ENCODE results near the gene DCDC1.

The DCDC1 gene

GRCh38 chr11:31106968-31107576 lies 262.5 kb downstream of the DCDC1 start:
- DNase-seq (ENCODE audit: low spot score), result peak; percentile 42

DNA sequence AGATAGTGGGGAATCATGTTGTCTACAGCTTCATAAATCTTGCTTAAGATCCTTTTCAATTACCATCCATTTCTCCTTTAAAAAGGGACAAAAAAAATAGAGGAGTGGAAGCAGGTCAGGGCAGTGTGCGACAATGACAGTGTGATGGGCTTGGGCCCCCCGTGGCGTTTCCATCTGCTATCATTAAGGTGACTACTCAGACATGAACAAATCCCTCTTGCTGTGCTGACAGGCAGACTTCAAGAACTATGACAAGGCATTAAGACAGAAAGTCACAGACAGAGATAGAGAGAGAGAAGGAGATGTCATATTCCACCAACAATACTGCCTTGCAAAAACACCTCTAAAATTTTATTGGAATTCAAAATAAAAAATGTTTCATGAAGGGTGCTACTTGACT lies 263.2 kb downstream of the DCDC1 start:
- no peak for DNase-seq (ENCODE audit: low spot score)

- no peak for DNase-seq (ENCODE audit: low spot score)
Observed at GRCh38 chr11:31102875-31103274, 266.7 kb downstream of the DCDC1 start.

DNA sequence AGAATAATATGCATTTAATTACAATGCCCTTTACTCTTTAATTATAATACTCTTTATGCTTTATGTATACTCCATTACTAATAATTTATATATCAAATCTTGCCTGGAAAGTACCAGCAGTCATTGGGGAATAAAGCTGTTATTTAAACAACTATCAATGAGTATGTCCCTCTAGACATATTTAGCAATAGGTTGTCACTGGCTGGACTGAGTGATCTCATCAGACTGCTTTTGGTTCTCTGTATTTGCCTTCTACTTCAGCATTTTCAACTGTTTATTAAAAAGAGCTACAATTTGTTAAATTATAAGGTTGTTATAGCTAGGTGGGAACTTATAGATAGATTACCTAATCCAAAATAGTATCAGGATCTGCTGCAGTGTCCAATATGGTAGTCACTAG lies 267.2 kb downstream of the DCDC1 start:
- DNase-seq (ENCODE audit: low spot score), result no peak

GRCh38 chr11:31096191-31096805 lies 273.2 kb downstream of the DCDC1 start:
- no peak for DNase-seq (ENCODE audit: low spot score)

DNA sequence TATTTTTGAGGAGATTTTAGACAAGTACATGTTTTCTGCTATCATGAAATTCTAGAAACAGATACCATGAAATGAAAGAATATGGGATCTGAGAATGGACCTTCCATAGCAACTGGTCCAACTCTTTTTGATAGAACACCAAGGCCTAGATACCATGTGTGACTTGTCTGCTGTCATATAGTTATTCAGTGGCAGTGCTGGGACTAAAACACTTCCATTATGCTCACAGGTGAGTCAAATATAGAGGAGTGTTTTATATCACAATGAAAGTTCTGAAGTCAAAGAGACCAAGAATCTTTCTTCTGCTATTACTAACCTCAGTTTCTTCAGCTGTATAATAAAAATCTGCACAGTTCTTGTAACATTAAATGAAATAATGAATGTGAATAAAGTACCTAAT lies 276.9 kb downstream of the DCDC1 start:
- no peak for DNase-seq (ENCODE audit: low spot score)

- DNase-seq (ENCODE audit: low spot score), result no peak
Observed at GRCh38 chr11:31089117-31089516, 280.4 kb downstream of the DCDC1 start.

DNA sequence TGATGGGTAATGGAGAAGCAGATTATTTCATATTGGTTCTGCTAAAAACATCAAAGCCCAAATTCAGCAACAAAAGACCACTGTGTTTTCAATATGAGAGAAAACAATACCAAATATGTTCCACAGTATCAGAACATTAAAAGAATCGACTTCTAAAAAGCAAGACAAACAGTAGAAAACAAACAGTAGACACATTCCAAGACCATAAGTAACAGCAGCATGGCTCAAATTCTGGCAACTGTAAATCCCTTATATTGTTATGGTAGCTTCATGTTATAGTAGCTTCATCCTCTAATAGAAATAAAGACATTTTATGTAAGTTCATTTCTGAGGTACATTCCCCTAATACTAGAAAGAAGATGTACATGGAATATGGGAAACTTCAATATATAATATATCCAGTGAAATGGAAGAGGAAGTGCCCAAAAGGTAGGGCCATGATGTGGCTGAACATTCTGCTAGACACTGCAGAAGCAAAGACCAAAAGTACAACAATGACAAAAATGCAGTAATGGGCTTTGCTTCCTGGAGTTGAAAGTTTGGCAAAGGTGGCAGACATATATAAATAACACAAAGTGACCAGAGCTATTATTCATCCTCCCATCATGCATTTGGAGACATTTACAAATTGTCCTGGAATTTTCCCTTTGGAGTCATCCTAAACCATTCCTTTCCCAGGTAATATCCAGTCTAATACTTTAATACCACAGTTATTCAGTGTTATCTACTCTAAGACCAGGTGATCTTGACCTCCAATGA lies 299.9 kb downstream of the DCDC1 start:
- DNase-seq (ENCODE audit: low spot score), result no peak

- DNase-seq (ENCODE audit: low spot score), result no peak
Observed at GRCh38 chr11:31060880-31061279, 308.7 kb downstream of the DCDC1 start.

DNA sequence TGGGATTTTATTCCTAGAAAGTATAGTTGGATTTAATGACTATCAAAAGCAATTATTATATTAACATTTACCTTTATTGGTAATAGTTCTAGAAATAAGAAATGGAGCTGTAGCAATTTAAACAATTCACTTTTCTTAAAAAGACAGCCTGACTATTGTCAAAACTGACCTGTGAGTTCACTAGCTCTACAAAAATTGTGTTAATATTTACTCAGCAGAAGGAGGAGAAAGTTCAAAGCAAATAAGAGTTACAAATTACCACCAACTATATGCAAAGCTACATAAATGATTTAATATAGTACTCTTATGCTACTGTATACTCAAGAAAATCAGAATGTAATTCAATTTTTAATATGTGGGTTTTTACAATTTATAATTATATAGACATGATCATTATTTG lies 310.0 kb downstream of the DCDC1 start:
- DNase-seq (ENCODE audit: low spot score), result no peak

DNA sequence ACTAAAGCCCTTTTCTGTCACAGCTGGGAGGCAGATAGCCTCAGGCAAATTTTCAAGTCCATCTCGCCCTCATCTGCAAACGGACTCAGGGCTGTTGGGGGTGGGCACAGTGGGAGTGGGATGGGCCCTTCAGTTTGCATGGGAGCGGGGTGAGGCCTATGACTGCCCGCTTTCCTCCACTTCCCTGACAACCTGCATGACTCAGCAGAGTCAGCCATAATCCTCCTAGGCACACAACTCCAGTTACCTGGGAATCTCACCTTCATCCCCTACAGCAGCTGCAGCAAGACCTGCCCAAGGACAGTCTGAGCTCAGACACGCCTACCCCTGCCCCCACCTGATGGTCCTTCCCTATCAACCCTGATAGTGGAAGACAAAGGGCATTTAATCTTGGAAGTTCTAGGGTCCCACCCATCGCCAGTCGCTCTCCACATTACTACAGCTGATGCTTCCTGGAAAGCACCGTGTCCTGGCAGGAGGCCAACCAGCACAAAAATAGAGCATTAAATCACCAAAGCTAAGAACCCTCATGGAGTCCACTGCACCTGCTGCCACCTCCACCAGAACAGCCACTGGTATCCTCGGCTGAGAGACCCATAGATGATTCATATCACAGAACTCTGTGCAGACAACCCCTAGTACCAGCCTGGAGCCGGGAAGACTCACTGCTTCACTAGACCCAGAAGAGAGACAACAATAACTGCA lies 319.3 kb downstream of the DCDC1 start:
- no peak for DNase-seq (ENCODE audit: low spot score)

DNA sequence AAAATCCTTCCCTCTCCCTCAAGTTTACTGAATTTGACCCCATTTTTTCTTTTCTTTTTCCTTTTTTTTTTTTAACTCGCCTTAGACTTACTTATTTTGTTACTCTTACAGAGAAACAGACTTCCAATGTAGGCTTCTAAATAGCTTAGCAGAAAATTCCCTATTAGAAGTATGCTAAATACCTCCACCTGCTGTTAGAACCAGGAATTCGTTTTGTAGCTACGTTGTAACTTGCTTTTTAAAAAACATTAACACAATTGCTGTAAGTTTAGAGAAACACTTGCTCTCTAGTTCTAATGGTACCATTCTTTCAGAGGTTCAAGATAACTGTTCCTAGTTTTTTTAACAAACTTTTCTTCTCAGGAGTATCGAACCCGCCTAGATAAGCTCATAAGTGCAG lies 324.2 kb downstream of the DCDC1 start:
- DNase-seq (ENCODE audit: low spot score), result no peak

DNA sequence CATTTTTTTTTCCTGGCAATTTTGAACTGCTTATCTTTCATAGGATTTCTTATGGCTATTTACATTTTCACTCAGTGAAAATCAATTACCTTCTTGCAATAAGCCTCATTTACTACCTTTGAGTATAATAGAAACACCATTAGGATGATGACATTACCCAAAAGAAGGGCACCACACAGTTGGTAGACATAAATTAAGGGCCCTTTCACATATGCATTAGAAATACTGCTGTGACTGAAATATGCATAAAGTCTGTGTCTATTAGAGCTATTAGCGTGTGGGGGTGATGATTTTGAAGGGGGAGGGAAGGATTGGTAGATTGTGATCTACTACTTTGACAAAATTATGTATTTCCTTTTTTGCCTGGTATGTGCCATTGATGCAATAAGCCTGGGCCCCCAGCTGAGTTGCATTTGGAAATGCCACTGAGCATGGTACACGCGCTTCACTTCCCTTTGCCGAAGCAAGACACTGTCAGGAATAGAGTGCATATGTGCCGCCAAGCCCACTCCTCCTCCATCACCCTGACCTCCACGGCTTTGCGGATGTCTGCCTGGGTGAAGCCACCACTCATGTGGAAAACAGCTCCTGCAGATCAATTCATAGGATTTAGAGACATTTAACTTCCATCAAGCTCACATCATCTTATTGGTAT lies 339.3 kb downstream of the DCDC1 start:
- DNase-seq (ENCODE audit: low spot score), result no peak

GRCh38 chr11:31026315-31026714 lies 343.2 kb downstream of the DCDC1 start:
- DNase-seq (ENCODE audit: low spot score), result no peak

- DNase-seq (ENCODE audit: low spot score), result no peak
Observed at GRCh38 chr11:31022080-31022479, 347.5 kb downstream of the DCDC1 start.

GRCh38 chr11:31019786-31020185 lies 349.8 kb downstream of the DCDC1 start:
- no peak for DNase-seq (ENCODE audit: low spot score)

- no peak for DNase-seq (ENCODE audit: low spot score)
Observed at GRCh38 chr11:31005202-31005601, 364.3 kb downstream of the DCDC1 start.

- DNase-seq (ENCODE audit: low spot score), result no peak
Observed at GRCh38 chr11:31001427-31001826, 368.1 kb downstream of the DCDC1 start.

DNA sequence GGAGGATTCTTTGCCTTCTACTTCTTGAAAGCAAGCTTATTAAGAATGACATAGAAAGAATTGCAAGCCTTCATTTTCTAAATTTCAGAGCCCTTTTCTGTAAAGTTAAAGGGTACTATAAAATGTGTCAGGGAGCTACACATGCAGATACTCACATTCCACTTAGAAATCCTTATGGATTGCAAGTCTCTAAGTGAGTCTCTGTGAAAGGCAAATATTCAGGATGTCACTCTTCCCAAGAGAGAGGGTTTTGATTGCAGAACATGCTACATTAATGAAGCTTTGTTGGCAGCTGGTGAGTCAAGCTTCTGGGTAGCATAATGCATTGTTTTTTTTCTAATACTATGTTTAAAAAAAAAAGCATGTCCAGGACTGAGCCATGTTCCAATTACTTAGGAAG lies 369.2 kb downstream of the DCDC1 start:
- DNase-seq (ENCODE audit: low spot score), result no peak

DNA sequence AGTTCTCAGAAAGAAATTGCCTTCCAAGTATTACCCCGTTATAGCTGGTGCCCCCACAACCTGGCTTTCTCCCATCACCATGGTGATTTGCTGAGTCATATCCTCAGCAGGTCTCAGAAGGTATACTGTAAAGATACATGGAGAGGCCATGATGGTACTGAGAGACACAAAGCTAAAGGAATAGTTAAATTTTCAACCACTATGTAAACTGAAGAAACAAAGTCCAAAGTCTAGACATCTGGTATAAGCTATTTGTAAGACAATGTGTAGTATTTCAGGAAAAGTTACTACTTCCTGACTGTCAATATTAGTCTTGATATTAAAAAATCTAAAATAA lies 377.1 kb downstream of the DCDC1 start:
- DNase-seq (ENCODE audit: low spot score), result no peak

DNA sequence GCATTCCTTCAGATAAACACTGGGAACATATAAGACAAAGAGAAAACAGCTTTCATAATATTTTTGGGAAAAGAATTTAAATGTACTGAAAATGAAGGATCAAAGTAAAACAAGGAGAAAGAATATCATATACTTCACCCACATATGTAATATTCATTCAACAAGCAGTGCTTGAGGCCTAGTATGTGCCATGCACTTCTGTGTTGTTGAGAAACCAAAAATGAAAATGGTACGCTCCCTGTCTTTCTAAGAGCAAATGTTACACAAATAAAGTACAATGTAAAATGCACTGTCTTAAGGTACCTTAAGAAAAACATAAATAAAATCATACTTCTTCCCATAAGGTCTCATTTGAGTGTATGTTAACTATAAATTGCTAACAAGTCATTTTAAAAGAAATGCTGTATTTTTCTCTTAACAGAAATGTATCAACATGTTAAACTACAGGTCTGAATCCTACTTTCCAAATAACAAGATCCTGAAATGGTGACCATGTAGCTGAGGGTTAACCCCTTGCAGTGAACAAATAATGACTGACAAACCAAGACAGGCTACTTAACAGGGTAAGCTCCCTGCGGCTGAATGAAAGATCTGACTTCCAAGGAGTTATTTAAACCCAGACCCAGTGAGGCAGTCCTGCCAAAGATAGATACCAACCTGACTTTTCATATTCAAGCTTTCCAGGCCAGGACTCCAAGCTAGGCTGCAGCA lies 377.6 kb downstream of the DCDC1 start:
- no peak for DNase-seq (ENCODE audit: low spot score)

DNA sequence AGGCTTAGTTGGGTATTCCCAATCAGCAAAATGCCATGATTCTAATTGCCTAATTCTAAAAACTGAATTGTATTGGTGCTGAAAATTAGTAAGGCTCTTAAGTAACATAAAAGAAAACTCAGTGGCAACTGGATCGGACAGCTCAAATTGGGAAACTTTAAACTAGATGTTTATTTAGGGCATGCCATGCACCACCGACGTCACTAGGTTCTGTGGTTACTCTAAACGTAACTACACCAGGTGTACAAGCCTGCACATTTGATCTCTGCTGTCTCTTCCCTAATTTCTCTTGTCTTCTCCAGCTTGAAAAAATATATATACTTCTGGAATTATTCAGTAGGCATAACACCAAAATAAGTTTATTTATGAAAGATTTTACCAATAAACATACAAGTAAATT lies 378.2 kb downstream of the DCDC1 start:
- no peak for DNase-seq (ENCODE audit: low spot score)
